Ascending aorta (tissue), 2 donors: ENCODE measurements around the gene LARP4B. TPM values are rescaled to one million over a fixed set of nuclear protein-coding genes. Genes with fewer than 3 reads are reported as not detected.
A peak's percentile ranks its signal among the peaks of the same experiment; 100 is the strongest.

ENCODE experiments used
- DNase-seq, 2 donors: peaks; one replicate each; pipeline ENCODE4 v3.0.0-alpha.2; 2019; ENCODE audit warnings: low spot score in 2 of 2
- H3K27ac ChIP-seq, 2 donors: fragments of 200-600 bp; sonication (generic); one replicate each; pipeline ENCODE4 v1.5.1; 2016 to 2017; ENCODE audit warnings: mild to moderate bottlenecking in 1 of 2
- H3K27me3 ChIP-seq: fragments of 200-600 bp; sonication (generic); one replicate; pipeline ENCODE4 v1.5.1; 2017
- H3K36me3 ChIP-seq, 2 donors: fragments of 200-600 bp; sonication (generic); one replicate each; pipeline ENCODE4 v1.5.1; 2016
- H3K4me1 ChIP-seq, 2 donors: fragments of 200-600 bp; sonication (generic); one replicate each; pipeline ENCODE4 v1.5.1; 2016 to 2017; ENCODE audit warnings: mild to moderate bottlenecking in 1 of 2
- H3K4me3 ChIP-seq, 2 donors: fragments of 200-600 bp; sonication (generic); one replicate each; pipeline ENCODE4 v1.5.1; 2016 to 2017; ENCODE audit warnings: mild to moderate bottlenecking in 1 of 2
- H3K9me3 ChIP-seq, 2 donors: fragments of 200-600 bp; sonication (generic); one replicate each; pipeline ENCODE4 v1.5.1; 2016
- intact Hi-C: fragments of 100-400 bp; cut with DNase I; formaldehyde crosslinking; loops from one replicate; pipeline ENCODE4 v1.15.1; 2023
- total RNA-seq: library from RNA; depleted of rRNA; stranded (reverse); fragments of >200 nt; gene quantifications from one replicate; pipeline ENCODE4 v1.1.0, GENCODE V29; 2016
- TF ChIP-seq, protein P1 (sequence below), 3 experiments: fragments of 200-600 bp in 2 of 3; fragments of 450-650 bp in 1 of 3; sonication (generic) in 2 of 3; IDR thresholded peaks; one replicate each; pipeline ENCODE4 v1.5.1; 2016 to 2019; ENCODE audit warnings: antibody characterized with exemption in 3 of 3, mild to moderate bottlenecking in 1 of 3, moderate library complexity in 1 of 3

LARP4B gene
- total RNA-seq, 1 donor from 2014 or later = 31.6 TPM

DNA sequence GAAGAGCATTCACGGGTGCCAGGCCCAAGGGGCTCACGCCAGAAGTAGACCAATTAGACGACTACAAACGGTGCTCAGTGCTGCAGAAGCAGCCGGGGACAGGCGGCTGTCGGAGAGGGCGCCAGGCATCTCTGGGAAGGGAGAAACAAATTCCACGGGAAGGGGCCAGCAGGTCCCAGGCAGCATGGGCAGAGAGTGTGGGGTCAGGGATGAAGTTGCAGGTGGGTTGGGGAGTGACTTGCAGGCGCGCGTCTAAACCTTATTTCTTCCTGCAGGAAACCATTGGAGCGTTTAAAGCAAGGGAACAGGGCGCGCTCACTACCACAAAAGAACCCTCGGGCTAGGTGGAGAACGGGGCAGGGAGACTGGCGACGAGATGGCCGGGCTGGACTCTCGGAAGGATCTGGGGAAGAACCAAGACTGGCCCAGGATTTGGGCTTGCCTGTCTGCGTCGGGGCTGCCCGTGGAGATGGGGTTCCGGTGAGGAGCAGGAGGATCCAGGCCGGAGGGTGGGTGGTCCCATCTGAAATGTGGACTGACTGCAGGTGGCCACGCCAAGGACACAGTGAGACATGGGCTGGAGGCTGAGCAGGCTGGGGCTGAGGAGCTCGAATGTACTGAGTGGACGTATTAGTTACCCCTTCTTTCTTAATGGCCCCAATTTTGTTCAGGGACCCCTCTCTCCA, 125.7 kb downstream of the LARP4B start:
- TF ChIP-seq, protein P1, sequence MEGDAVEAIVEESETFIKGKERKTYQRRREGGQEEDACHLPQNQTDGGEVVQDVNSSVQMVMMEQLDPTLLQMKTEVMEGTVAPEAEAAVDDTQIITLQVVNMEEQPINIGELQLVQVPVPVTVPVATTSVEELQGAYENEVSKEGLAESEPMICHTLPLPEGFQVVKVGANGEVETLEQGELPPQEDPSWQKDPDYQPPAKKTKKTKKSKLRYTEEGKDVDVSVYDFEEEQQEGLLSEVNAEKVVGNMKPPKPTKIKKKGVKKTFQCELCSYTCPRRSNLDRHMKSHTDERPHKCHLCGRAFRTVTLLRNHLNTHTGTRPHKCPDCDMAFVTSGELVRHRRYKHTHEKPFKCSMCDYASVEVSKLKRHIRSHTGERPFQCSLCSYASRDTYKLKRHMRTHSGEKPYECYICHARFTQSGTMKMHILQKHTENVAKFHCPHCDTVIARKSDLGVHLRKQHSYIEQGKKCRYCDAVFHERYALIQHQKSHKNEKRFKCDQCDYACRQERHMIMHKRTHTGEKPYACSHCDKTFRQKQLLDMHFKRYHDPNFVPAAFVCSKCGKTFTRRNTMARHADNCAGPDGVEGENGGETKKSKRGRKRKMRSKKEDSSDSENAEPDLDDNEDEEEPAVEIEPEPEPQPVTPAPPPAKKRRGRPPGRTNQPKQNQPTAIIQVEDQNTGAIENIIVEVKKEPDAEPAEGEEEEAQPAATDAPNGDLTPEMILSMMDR (IDR thresholded peaks at IDR 0.05) = no peak
- Histone ChIP-seq H3K9me3 (no peaks in the 10 kb centered on the region), H3K4me3 (no peak overlapping the region), H3K36me3 (peaks cover 36 to 39% of the 10 kb centered on the region in 2 donors), H3K27ac (no peak overlapping the region), H3K27me3 (no peaks in the 10 kb centered on the region), H3K4me1 (no peaks in the 10 kb centered on the region)
- intact Hi-C loops = no loop called here
- DNase-seq = no peak

DNA sequence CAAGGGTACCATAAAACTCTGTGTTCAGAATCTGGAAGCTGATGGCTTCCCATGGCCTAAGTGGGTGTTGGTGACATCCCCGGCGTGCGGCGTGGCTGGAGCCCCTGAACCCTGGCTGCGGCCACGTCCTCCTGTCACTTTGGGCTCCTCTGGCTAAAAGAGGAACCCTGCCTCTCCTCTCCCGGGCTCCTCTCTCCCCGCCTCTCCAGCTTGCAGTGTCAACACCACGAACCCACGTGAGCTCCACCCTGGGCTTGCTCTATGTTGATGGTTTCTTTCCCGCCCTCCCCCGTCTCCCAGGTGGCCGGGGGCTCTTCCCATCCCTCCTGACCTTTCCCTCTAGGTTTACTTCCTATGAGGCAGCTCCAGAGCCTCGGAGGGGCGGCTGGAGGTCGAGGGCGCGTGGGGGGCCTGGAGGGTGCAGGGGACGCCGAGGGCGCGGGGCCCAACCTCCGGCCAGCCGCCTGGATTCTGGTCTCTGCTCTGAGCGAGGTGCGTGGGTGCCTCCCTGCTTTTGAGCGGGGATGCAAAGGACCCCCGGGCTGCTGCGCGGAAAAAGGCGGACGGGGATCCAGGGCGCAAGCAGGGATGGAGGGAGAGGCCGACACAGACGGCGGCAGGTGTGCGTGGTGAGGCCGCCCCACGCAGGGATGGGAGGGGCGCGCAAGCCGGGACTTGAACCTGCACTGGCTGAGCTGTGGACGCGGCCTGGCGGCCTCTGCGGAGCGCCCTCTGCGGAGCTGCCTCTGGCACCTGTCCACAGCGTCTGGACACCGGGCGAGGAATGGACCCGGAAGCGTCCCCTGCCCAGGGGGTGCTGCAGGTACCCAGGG, 126.5 kb downstream of the LARP4B start:
- Histone ChIP-seq H3K4me3 (no peak overlapping the region), H3K27ac (no peak overlapping the region), H3K4me1 (no peaks in the 10 kb centered on the region), H3K27me3 (no peaks in the 10 kb centered on the region), H3K36me3 (peaks cover 31 to 36% of the 10 kb centered on the region in 2 donors), H3K9me3 (no peaks in the 10 kb centered on the region)
- DNase-seq = no peak
- TF ChIP-seq, protein P1 (IDR thresholded peaks at IDR 0.05) = no peak
- intact Hi-C loops = no loop called here

DNA sequence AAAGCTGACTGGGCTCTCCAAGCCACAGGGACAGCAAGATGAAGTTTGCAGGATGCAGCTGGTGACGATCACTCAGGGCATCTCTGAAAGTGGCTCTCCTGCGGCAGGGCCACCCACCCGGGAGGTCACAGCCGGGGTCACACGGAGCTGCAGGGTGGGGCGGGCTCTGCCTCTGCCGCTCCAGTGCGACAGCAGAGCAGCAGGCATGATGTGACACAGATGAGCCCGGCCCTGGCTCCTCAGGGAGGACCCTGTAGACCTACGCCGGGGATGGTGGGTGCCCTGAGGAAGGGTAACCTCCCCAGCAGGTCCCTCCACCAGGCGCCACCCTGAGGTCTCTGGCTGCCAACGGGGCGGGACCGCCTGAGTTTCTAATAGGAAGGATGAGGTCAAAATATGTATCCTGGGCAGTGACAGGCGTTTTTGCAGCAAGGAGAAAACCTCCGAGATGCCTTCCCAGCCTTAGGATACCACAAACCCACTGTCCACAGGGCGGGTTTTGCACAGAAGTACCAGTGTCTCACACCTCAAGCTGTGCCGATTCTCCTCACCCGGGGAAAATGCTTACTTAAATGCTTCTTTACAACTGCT, 127.2 kb downstream of the LARP4B start:
- TF ChIP-seq, protein P1 (IDR thresholded peaks at IDR 0.05) = no peak
- no peak overlapping the region for H3K4me3 ChIP-seq
- H3K36me3 ChIP-seq = peaks cover 25 to 29% of the 10 kb centered on the region in 2 donors
- H3K27ac ChIP-seq = no peak overlapping the region
- DNase-seq = no peak
- intact Hi-C loops = no loop called here
- H3K27me3 ChIP-seq = no peaks in the 10 kb centered on the region
- no peaks in the 10 kb centered on the region for H3K4me1 ChIP-seq
- no peaks in the 10 kb centered on the region for H3K9me3 ChIP-seq

DNA sequence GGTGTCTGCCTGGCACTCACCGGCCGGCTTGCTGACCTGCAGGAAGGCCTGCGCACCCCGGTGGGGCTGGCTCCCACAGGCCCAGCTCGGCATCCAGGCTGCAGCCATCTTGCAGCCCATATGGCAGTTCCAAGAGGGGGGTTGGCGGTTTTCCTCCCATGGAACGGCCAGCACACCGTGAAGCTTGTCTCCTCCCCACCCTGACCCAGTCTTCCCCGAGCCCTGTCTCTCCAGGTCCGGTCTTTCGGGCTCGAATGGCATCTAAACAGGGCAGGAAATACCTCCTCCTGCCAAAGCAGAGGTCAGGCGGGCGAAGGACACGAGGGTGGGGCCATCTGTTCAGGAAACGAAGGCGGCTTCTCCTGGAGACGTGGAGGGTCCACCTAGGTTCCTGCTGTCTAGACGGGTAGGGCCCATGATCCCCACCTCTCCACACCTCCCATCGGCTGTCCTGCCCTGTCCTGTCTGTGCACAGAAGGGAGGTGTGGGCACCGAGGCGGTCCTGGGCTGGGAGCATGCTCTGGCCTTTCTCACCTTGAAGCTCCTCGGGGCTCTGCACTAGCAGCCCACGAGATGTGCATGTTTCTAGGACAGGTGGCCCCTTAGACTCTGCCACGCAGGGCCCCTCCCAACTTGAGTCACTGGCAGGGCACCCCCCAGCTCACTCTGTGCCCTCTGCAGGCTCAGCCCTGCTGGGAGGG, 128.3 kb downstream of the LARP4B start:
- H3K4me1 ChIP-seq = no peaks in the 10 kb centered on the region
- H3K9me3 ChIP-seq = no peaks in the 10 kb centered on the region
- peaks cover 18% of the 10 kb centered on the region in 2 donors for H3K36me3 ChIP-seq
- no peak overlapping the region for H3K4me3 ChIP-seq
- TF ChIP-seq, protein P1 (IDR thresholded peaks at IDR 0.05) = no peak
- intact Hi-C loops = no loop called here
- DNase-seq = peak in 1 of 2 donors; percentile 59
- no peaks in the 10 kb centered on the region for H3K27me3 ChIP-seq
- H3K27ac ChIP-seq = no peak overlapping the region

DNA sequence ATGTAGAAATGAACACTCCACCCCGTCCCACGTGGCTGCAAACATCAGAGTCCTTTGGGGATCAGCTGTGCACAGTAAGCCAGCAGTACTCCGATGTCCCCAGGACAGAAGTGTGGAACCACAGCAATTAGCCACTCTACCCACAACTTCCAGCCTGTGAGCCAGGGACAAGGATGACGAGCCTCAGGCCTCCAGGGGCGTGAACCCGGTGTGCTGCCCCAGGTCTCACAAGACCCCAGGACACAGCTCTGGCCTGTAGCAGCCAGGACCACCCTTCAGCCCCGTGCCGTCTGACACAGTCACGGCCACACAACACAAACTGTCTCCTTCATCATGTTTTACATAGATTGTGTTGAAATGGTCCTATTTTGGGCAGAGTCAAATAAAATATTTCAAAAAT, 129.0 kb downstream of the LARP4B start:
- TF ChIP-seq, protein P1 (IDR thresholded peaks at IDR 0.05) = no peak
- Histone ChIP-seq H3K36me3 (peaks cover 11% of the 10 kb centered on the region in 2 donors), H3K4me3 (no peak overlapping the region), H3K27me3 (no peaks in the 10 kb centered on the region), H3K27ac (no peak overlapping the region), H3K4me1 (no peaks in the 10 kb centered on the region), H3K9me3 (no peaks in the 10 kb centered on the region)
- DNase-seq = peak in 1 of 2 donors; percentile 50
- intact Hi-C loops = no loop called here
